GM18868 (cell line): ENCODE data around the gene SETBP1.

ENCODE experiments used
- ATAC-seq: cut with Tn5 transposase; IDR thresholded peaks from one replicate; pipeline ENCODE4 v1.9.1; 2021; ENCODE audit warnings: mild to moderate bottlenecking, moderate library complexity; ENCODE audit not compliant: unreplicated experiment

SETBP1 gene

DNA sequence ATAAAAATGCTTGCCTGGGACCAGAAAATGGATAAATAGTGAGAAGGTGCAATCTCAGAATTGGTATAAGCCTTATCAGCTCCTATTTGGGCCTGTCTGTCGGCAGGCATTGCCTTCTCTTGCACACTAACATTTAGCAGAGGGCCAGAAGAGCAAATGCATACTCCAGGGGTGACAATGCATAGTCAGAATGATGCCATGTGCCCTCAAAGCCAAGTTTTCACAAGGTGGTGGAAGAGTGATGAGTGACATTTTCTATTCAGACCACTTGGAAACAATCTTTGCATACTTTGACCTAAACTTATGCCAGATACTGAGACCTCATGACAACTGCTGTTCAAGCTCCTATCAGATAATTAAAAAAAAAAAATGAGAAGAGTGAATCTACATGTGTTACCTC, 276.3 kb downstream of the SETBP1 start:
- no peak for ATAC-seq

DNA sequence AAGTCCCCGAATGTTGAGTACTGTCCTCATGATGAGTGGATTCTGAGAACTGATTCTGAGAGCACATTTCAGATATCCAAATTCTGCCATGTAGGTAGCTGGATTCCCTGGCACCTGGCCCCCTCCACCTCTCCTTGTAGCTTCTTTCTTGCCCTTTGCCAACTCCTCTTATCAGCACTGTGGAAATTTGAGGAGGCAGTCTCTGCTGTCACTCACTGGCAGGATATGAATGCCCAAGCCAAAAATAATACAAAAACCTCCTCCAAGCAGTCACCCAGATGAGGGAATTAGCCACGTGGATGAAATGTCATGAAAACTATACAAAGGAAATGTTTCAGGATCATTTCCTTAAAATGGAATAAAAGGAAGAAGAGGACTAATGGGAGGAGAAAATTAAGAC, 276.8 kb downstream of the SETBP1 start:
- no peak for ATAC-seq

DNA sequence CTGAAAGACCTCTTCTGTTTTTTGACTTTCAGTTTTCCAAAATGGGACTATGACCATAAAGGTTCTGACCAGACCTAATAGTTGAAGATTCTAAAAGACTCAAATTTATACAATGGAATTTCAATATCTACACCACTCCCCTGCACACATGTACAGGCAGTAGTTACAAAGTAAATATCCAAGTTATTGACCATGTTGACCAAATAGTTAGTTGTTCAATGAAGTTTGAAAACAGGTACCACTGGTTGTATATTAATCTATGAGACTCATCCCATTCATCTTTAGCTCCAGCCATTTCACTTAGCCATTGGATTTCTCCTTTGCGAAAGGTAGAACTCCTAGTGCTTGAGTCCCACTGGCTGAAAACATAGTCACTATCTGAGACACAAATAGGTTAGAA, 277.4 kb downstream of the SETBP1 start:
- ATAC-seq, result no peak

DNA sequence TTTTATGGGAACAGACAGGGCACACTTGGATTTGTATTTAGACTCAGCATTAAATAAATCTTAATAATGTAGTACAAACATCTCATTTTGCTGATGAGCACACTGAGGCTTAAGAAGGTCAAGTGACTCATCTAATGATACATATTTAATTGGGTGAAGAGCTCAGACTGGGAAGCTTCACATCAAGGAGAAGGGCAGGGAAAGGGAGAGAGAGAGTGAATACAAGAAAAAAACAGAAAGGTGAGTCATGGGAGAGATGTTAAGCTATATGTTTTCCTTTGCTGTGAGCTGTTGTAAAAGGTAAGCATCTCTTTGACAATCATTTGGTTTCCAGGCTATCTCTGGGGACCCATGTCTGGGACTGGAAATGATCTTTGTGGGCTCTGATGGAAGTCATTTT, 277.8 kb downstream of the SETBP1 start:
- ATAC-seq, result no peak

DNA sequence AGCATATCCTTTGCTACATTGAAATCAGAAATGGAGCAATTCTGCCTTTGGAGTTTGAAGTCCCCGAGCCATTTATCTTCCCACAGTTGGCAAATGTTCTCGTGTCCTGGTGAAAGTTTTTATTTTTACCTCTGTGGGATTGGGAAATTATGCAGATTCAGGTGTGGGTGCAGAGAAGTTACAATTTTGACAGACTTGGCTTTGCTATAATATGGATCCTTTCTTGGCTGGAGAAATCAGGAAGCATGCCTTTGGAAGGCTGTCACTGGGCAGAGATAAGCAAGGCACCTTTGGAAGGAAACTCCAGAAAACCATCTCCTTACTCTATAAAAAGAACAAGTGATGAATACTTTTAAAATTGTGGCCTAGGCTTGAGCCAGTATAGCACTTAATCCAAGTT, 278.3 kb downstream of the SETBP1 start:
- no peak for ATAC-seq

DNA sequence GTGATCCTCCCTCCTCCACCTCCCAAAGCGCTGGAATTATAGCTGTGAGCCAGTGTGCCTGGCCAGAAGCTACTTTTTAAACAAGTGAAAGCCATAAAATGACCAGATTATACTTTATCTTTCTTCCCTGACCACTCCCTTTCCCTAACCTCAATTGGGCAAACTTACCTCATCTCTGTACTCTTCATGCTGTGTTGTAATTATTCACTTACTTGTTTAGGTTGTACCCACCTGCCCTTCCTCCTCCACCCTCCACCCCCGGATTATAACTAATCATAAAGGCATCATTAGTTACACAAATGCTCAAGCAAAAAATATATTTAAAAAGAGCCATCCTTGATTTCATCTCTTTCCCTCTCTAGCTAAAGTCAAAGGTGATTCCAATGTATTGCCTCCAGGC, 279.9 kb downstream of the SETBP1 start:
- no peak for ATAC-seq

DNA sequence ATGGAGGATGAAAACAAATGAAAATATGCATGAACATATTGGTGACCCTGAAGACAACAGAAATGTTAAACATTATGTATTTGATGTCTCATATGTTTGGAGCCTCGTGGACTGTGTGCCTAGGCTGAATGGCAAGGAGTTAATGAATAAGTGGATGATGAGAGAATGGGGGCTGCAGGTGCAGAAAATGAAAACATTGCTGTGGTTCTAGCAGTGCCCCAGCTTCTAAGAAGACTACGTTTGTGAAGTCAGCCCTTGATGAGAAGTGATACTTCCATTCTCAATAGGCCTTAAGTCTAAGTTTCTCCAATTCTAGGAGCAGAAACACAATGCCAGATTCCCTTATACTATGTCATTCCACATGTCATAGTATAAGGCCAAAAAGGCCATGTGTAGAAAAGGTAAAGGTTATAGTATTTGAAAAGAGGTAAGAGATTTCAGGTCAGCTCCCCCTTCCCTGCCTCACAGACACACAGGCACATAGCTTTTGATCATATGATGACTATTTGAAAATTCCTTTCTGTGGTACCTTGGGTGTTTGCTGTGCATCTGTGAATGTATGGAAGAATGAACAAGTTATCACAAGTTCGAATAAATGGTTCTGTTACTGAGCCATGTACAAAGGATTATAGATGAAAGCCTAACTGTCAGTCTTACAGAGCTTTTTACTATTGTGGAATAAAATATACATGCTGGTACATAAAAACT, 280.8 kb downstream of the SETBP1 start:
- ATAC-seq, result no peak

DNA sequence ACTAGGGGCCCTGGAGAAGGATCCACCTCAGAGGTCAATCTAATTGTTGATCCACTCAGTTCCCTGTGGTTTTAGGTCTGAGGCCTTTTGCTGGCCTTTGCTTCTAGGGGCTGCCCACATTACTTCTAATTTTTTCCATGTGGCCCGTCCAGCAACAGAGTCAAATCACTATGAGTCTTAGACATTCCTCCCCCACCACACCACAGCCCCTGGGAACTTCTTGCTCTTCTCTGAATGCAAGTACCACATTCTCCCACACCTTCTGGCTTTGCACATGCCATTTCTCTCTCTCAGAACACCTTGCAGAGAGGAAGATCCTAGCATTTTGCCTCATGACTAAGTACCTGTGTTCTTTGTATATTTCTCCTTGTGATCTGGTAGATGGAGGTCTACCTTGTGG, 286.9 kb downstream of the SETBP1 start:
- ATAC-seq, result no peak

DNA sequence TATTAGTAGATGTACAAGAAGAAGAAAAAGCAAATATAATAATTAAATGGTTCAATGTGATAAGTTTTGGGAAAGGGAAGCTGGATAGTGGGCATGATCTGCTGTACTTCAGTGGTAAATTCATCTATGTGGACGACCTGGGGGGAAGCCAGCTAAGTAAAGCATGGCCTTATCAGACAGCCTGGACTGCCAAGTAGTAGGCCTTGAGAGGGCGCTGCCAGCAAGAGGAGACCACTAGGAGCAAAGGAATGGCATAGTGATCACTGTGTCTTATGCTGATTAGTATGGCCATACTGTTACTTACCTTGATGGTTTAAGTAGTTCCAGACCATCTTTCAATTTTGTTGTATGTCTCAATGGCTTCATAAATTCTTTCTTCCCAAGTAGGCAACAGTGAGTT, 287.6 kb downstream of the SETBP1 start:
- no peak for ATAC-seq

DNA sequence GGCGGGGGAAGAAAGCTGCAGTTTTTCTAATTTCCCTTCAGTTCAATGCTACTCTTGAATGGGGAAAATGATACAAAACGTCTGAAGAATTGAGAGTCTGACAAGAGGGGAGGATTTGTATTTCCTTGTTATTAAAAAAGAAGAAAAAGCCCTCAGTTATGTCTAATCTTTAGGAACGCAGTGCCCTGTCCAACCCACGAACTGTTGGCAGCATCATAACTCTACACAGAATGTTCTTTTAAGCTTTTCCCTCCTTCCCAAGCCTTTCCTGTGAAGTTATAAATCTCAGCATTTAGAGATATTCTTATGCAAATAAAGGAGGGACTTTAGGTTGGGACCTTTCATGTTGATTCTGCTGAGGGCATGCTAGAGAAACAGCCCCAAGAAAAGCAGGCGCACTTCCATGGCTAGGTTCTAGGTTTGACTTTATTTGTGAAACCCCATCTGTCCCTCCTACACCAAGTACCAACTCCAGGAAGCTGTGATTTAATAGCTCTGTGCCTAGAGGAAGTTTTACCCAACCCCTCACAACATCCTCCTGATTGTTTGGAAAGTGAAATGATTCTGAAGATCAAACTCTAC, 288.6 kb downstream of the SETBP1 start:
- no peak for ATAC-seq

DNA sequence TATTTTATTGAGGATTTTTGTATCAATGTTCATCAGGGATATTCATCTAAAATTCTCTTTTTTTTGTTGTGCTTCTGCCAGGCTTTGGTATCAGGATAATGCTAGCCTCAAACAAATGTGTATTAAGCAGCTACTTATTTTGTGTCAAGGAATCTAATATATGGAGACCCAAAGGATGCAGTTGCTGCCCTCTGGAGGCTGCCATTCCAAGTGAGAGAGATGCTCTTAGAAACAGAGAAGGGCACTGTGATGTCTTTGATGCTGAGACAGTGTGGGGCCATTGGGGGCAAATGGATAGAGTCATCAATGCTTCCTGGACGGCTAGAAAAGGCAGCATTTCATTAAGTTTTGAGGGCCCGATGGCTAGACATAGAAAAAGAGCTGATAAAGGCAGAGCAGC, 292.6 kb downstream of the SETBP1 start:
- no peak for ATAC-seq

DNA sequence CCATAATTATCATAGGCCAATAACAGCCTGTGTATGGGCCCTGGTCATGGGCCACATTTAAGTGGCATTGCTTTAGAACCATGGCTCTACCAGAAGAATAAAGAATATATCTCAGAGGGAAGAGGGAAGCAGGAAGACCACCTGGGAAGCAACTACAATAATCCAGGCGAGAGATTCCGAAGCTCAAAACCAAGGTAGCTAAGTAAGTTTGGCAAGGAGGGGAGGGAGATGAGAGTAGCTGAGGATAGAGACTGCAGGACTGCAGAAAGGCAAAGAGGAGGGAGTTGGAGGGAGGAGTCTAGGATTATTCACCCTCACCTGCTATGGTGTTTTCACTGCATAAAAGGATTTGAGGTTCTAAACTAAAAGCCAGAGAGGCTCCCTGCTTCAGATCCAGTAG, 293.5 kb downstream of the SETBP1 start:
- no peak for ATAC-seq

DNA sequence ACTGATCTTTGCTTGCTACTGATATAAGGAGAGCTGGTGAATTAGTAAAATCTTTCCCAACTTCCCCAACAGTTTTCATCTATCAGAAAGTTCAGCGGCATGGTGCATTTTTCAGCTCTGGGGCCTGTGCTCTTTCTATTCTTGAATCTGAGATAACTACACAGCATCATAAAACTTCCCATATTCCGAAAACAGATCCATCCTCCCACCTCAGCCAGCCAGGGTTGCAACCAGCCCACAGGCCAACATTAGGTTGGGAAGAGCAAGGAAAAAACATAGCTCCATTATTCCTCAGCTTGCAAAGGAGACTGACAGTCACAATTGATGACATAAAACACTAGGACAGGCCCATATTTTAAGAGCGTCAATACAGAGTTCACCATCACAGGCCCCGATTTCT, 297.2 kb downstream of the SETBP1 start:
- no peak for ATAC-seq

DNA sequence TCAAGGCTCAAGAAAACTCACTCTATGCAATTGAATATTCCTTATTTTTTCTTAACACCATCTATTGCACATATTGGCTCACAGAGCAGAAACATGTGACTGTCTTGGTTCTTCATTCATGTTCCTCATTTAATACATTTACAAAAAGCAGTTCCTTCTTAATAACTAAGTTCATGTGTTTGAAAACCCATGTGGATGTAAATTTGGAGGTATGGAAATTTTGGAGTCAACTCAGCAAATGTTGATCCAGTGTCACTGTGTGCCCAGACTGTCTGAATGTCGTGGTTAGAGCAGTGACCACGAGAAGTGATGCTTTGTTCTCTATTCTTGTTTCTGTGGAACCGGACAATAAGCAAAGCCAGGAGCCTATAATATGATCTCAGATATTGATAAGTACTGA, 299.1 kb downstream of the SETBP1 start:
- ATAC-seq, result no peak

DNA sequence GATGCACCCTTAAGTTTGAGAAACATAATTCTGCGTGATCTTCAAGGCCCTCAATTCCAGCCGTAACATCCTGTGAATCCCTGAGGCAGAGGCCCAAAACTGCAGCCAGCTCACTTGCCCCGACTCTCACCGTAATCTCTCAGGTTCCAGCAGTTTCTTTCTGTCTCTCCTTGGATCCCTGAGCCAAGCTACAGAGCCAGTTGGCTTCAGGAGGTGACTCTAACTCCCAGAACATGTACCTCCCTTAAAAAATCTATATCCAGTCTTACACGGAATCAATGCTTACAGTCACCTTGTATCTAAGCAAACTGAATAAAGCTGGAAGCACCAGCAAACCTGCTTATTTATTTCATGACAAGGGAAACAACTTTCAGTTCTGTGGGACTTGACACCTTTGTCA, 300.4 kb downstream of the SETBP1 start:
- ATAC-seq, result no peak

DNA sequence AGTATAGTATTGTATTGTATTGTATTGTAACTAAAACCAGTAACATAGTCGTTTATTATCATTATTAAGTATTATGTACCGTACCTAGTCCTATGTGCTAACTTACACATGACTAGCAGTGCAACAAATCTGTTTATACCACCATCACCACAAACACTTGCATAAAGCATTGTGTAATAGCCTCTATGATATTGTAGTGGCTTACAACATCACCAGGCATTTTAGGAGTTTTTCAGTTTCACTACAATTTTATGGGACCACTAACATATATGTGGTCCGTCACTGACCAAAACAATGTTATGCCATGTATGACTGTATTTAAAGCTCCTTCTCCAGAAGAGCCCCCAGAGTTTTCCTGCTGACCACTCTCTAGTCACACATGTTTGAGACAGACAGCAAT, 306.2 kb downstream of the SETBP1 start:
- no peak for ATAC-seq

DNA sequence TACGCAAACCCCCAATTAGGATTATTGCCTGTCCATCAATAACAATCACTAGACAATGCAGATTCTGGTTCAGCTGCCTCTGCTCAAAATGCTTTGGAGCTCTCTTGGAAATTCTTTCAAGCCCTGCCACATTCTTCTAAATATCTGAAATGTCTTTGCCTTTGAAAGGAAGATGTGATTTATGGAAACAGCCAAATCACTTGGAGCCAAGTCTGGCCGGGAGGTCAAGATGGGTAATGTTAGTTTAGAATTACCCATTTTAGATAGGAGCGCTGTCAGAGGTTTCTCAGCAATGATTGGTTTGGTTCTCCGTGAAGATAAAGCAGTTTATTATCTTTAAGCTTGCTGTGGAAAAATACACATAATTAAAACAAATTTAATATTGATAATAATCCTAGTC, 306.7 kb downstream of the SETBP1 start:
- no peak for ATAC-seq

DNA sequence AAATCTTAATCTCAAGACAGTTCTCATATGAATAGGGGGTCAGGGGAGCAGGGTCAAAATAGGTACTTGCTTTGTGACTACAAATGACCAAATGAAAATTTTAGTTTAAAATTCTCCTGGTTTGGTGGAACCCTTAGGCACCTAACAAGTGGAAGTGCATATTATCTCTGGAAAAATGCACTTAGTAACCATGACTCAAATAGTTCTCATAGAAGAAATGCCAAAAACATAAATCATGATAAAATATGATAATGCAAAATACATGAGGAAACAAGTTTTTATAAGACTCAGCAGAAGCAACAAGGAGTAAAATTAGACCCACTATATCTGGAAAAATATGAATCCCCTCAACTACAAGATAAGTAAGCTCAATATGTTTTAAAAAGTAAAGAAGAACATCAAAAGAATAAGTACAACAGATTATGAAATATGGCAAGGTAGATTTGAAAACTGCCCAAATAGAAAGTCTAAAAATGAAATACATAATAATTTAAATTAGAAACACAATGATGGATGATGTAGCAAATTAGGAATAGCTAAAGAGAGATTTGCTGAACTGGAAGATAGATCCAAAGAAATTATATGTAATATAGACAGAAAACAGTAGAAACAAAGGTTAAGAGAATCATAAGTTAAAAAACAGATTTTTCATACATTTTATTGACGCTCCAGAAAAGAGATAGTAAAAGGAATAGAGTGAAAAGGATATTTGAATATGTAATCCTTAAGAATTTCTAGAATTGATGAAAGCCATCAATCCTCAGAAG, 308.3 kb downstream of the SETBP1 start:
- ATAC-seq, result no peak

DNA sequence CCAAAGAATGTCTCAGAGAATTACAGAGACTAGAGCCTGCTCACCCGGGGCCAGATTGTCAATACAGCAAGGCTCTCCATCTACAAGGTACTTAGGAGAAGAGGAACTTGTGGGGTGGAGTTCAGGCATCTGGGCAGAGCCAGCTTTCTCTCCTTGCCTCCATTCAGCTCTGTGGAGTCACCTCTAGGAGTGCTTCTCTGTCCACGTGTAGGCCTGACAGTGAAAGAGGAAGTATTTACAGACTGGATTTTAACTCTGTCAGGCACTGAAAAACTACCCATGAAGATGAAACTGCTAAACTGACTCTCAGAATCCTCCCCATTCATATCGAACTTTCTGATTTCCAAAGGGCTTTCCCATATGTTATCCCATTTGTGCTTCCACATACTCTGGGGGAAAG, 315.6 kb downstream of the SETBP1 start:
- peak; percentile 93 for ATAC-seq

DNA sequence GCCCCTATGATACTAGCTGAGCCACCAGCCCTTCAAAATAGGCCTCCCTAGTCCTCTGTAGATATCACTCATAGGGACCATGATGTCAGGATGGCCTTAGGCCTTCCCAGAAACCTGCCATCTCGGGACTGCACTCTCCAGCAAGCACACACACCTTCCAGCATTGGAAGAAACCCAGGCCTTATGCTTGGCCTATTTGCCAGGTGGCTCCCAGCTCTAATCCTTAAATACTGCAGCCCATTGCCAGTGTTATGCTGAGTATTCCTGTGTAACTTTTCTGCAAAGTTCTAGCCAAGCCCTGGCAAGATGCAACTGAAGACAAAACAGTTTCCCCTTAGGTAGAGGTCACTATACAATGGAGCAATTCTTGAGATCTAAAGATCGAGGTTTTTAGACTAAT, 316.5 kb downstream of the SETBP1 start:
- ATAC-seq, result no peak

DNA sequence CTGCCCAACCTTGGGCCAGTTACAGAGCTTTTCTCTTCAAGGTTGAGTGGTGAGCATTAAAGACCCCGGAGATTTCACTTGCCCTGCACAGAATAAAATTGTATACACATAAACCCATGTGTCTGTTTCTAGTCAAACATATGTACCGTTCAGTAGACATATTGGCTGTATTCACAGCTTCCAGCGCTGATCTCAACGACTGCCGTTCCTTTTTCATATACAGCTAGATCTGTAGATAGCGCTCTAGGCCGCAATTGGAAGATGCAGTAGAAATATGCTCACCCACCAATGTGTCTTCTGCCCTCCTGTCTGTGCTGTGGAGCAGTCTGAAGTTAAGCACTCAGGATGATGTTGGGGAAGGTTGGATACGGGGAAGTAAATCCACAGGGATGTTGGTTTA, 317.7 kb downstream of the SETBP1 start:
- no peak for ATAC-seq

DNA sequence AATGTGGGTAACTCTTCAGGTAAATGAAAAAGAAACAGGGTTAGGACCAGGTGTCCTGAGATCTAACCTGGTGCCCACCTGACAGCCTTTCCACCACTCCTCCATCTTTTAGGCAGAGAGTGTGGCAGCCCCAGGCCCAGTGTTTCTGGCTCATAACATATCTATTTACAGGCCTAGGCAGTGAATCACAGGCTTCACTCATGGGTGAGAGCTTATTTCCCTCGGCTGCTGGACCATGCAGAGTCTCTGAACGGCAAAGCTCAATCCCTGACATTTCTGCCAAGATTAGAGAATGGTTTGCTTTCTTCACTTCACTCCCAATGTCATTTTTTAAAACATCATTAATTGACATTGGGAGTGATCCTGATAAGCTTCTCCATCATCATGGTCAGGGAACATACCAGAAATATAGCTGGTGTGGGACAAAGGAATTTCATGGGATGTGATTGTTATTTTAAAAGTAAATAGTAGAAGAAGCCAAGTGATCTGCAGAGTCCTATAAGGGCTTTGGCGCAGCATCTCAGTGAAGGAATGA, 323.9 kb downstream of the SETBP1 start:
- no peak for ATAC-seq
